ENCODE data around the gene KRTAP2-1.

DNA sequence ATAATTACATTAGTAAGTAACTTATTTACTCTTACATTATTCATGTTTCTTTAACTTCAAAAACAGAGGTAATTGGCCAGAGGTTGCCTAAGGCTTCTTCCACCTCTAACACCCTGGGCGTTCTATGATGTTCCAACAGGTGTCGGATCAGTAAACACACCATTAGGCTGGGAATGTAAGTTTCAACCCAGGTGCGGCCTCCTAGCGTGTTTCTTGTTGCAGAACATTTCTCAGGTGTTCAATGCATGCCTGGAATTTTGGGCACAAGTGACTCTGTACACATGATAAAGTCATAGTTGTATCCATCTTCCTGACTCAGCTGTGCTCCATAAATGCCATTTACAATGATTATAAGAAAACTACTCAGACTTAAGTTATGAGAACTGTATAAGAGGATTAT is 6.9 kb upstream of the KRTAP2-1 start:
- TF ChIP-seq, protein P1, sequence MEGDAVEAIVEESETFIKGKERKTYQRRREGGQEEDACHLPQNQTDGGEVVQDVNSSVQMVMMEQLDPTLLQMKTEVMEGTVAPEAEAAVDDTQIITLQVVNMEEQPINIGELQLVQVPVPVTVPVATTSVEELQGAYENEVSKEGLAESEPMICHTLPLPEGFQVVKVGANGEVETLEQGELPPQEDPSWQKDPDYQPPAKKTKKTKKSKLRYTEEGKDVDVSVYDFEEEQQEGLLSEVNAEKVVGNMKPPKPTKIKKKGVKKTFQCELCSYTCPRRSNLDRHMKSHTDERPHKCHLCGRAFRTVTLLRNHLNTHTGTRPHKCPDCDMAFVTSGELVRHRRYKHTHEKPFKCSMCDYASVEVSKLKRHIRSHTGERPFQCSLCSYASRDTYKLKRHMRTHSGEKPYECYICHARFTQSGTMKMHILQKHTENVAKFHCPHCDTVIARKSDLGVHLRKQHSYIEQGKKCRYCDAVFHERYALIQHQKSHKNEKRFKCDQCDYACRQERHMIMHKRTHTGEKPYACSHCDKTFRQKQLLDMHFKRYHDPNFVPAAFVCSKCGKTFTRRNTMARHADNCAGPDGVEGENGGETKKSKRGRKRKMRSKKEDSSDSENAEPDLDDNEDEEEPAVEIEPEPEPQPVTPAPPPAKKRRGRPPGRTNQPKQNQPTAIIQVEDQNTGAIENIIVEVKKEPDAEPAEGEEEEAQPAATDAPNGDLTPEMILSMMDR (IDR thresholded peaks at IDR 0.05) = no peak
- TF ChIP-seq POLR2A (IDR thresholded peaks at IDR 0.05) = no peak
- TF ChIP-seq EP300 (IDR thresholded peaks at IDR 0.05; ENCODE audit: low read depth) = no peak
